HepG2 (cell line): ENCODE results near the gene LCN1. TPM values are rescaled to one million over a fixed set of nuclear protein-coding genes. Genes with fewer than 3 reads are reported as not detected.

ENCODE experiments used
- ARNTL ChIP-seq: sonication (generic); formaldehyde crosslinking; IDR thresholded peaks from 2 replicates; pipeline ENCODE4 v1.4.0; 2020; ENCODE audit warnings: mild to moderate bottlenecking, missing genetic modification reagents
- ATF2 ChIP-seq: sonication (generic); formaldehyde crosslinking; IDR thresholded peaks from 2 replicates; pipeline ENCODE4 v1.4.0; 2020; ENCODE audit warnings: missing genetic modification reagents
- FIP1L1 ChIP-seq: fragments of 200-400 bp; formaldehyde crosslinking; IDR thresholded peaks from 2 replicates; pipeline ENCODE4 v1.6.1; 2018; ENCODE audit warnings: low read depth, mild to moderate bottlenecking, low read length, moderate library complexity, borderline replicate concordance; ENCODE audit not compliant: insufficient read depth
- HIVEP1 ChIP-seq: sonication (generic); formaldehyde crosslinking; IDR thresholded peaks from 2 replicates; pipeline ENCODE4 v1.4.0; 2020; ENCODE audit warnings: mild to moderate bottlenecking, missing genetic modification reagents
- HOXA3 ChIP-seq: sonication (generic); formaldehyde crosslinking; IDR thresholded peaks from 2 replicates; pipeline ENCODE4 v1.5.0; 2020; ENCODE audit warnings: missing genetic modification reagents
- LCORL ChIP-seq, 2 experiments: fragments of 450-650 bp in 1 of 2; sonication (generic) in 1 of 2; formaldehyde crosslinking in 1 of 2; IDR thresholded peaks; 2 replicates each; pipeline versions ENCODE4 v1.5.0 to v1.6.1; 2017 to 2020; ENCODE audit warnings: antibody characterized with exemption in 1 of 2, missing genetic modification reagents in 1 of 2
- MIER3 ChIP-seq: IDR thresholded peaks from 2 replicates; pipeline ENCODE4 v1.6.1; 2016; ENCODE audit warnings: missing compliant biosample characterization, borderline replicate concordance
- MTF1 ChIP-seq: sonication (generic); formaldehyde crosslinking; IDR thresholded peaks from 2 replicates; pipeline ENCODE4 v1.5.0; 2020; ENCODE audit warnings: missing genetic modification reagents
- NFIC ChIP-seq: IDR thresholded peaks from 2 replicates; pipeline ENCODE4 v1.6.1; 2012; ENCODE audit warnings: mild to moderate bottlenecking, low read length, inconsistent platforms
- PATZ1 ChIP-seq: sonication (generic); formaldehyde crosslinking; IDR thresholded peaks from 2 replicates; pipeline ENCODE4 v1.4.0; 2020; ENCODE audit warnings: missing genetic modification reagents
- PTBP1 ChIP-seq: fragments of 200-400 bp; formaldehyde crosslinking; IDR thresholded peaks from 2 replicates; pipeline ENCODE4 v1.6.1; 2018; ENCODE audit warnings: low read length, low read depth; ENCODE audit not compliant: poor library complexity, severe bottlenecking
- RAD51 ChIP-seq: fragments of 450-650 bp; IDR thresholded peaks from 2 replicates; pipeline ENCODE4 v1.6.1; 2016; ENCODE audit warnings: borderline replicate concordance
- REPIN1 ChIP-seq: sonication (generic); formaldehyde crosslinking; IDR thresholded peaks from 2 replicates; pipeline ENCODE4 v1.8.0; 2022; ENCODE audit warnings: missing genetic modification reagents, low read depth, mild to moderate bottlenecking, borderline replicate concordance
- UBTF ChIP-seq: sonication (generic); formaldehyde crosslinking; IDR thresholded peaks from 2 replicates; pipeline ENCODE4 v1.4.0; 2020; ENCODE audit warnings: mild to moderate bottlenecking, missing genetic modification reagents
- YY1 ChIP-seq: IDR thresholded peaks from 2 replicates; pipeline ENCODE4 v1.6.1; 2011; ENCODE audit warnings: low read length, low read depth, moderate library complexity, mild to moderate bottlenecking; ENCODE audit not compliant: insufficient read depth, insufficient replicate concordance
- ZNF121 ChIP-seq: sonication (generic); formaldehyde crosslinking; IDR thresholded peaks from 2 replicates; pipeline ENCODE4 v1.5.0; 2020; ENCODE audit warnings: mild to moderate bottlenecking, missing genetic modification reagents
- ZNF232 ChIP-seq: sonication (generic); formaldehyde crosslinking; IDR thresholded peaks from 2 replicates; pipeline ENCODE4 v1.4.0; 2020; ENCODE audit warnings: missing genetic modification reagents, borderline replicate concordance
- ZNF431 ChIP-seq: sonication (generic); formaldehyde crosslinking; IDR thresholded peaks from 2 replicates; pipeline ENCODE4 v1.9.0; 2022; ENCODE audit warnings: missing genetic modification reagents, low read depth, mild to moderate bottlenecking, borderline replicate concordance
- polyA plus RNA-seq, 8 experiments: library from polyadenylated mRNA; depleted of rRNA in 3 of 8; stranded (reverse) in 7 of 8; unstranded in 1 of 8; fragments of >200 nt; fragmentation: Illumina TruSeq in 4 of 8; extraction: Trizol in 4 of 8; gene quantifications; 2 replicates each; pipeline versions ENCODE4 v1.2.1 to v1.2.3, GENCODE V29; 2011 to 2016; ENCODE audit warnings: low read depth in 4 of 8, missing spikeins in 1 of 8, mixed read lengths in 1 of 8; ENCODE audit not compliant: insufficient read depth in 1 of 8
- total RNA-seq, 5 experiments: library from RNA; depleted of rRNA; stranded (reverse); fragments of >200 nt; fragmentation: Illumina TruSeq; extraction: Trizol; gene quantifications; 2 replicates each; pipeline ENCODE4 v1.2.3, GENCODE V29; 2016; ENCODE audit warnings: low read depth in 1 of 5
- TF ChIP-seq, protein P1 (sequence below): sonication (generic); formaldehyde crosslinking; IDR thresholded peaks from 2 replicates; pipeline ENCODE4 v1.5.1; 2020; ENCODE audit warnings: mild to moderate bottlenecking, moderate library complexity, missing genetic modification reagents
- TF ChIP-seq, protein P2 (sequence below): sonication (generic); formaldehyde crosslinking; IDR thresholded peaks from 2 replicates; pipeline ENCODE4 v1.4.0; 2020; ENCODE audit warnings: mild to moderate bottlenecking, missing genetic modification reagents

LCN1 gene
- total and polyA plus RNA-seq, 2 of the 13 experiments (the other 11 are each of a cell fraction or from before 2014, with no cell fraction given), result not detected

DNA sequence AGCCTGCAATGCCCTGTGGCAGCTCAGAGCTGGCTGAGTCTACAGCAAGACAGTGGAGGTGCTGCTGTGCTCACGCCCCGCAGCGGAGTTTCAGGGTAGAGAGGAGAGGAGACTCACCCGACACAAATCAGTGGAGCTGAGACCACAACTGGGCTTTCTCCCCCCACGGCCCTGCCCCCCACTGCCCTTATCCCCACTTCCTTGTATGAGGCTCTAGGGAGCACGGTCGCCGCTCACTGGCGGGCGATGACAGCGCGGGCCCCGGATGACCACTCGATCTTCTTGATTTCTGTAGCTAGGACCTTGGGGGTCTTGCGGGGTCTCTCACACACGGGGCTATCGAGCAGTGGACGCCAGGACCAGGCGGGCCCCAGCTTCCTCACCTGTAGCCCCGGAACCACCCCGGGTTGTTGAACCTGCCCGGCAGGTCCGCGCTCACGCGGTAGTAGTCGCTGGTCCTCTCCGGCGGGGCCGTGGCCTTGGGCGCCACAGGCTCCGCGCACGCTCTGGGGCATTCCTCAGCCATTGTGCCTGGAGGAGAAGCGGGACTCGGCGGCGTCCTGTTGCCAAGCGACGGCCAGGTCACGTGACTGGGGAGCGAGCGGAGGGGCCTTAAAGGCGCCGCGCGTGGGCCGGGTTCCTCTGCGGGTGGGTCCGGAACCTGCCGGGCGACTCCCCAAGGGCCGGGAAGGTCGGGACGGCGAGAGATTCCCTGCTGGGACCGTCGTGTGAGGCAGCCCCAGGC is 21.7 kb upstream of the LCN1 start (continued):
- no peak for TF ChIP-seq FIP1L1
- TF ChIP-seq HIVEP1 (CRISPR knock-in tag), result peak; percentile 81
- TF ChIP-seq ZNF431 (CRISPR knock-in tag), result no peak
- TF ChIP-seq UBTF, result peak; percentile 83
- TF ChIP-seq, protein P1, sequence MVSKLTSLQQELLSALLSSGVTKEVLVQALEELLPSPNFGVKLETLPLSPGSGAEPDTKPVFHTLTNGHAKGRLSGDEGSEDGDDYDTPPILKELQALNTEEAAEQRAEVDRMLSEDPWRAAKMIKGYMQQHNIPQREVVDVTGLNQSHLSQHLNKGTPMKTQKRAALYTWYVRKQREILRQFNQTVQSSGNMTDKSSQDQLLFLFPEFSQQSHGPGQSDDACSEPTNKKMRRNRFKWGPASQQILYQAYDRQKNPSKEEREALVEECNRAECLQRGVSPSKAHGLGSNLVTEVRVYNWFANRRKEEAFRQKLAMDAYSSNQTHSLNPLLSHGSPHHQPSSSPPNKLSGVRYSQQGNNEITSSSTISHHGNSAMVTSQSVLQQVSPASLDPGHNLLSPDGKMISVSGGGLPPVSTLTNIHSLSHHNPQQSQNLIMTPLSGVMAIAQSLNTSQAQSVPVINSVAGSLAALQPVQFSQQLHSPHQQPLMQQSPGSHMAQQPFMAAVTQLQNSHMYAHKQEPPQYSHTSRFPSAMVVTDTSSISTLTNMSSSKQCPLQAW, result no peak
- TF ChIP-seq YY1, result peak; percentile 88
- 0 out of 2 replicates have a peak, but pooled peaks have one; percentile 39 for TF ChIP-seq ZNF121 (CRISPR knock-in tag)
- TF ChIP-seq NFIC, result no peak
- TF ChIP-seq MTF1 (CRISPR knock-in tag), result no peak
- no peak for TF ChIP-seq ZNF232 (CRISPR knock-in tag)
- TF ChIP-seq ATF2 (CRISPR knock-in tag), result peak; percentile 38; the same call in 1 of the 2 replicates
- TF ChIP-seq, protein P2, sequence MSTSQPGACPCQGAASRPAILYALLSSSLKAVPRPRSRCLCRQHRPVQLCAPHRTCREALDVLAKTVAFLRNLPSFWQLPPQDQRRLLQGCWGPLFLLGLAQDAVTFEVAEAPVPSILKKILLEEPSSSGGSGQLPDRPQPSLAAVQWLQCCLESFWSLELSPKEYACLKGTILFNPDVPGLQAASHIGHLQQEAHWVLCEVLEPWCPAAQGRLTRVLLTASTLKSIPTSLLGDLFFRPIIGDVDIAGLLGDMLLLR, result 0 out of 2 replicates have a peak, but pooled peaks have one; percentile 19
- peak; percentile 53; the same call in 1 of the 2 replicates for TF ChIP-seq REPIN1 (CRISPR knock-in tag)
- TF ChIP-seq PTBP1, result peak; percentile 68
- TF ChIP-seq MIER3 (CRISPR knock-in tag), result 0 out of 2 replicates have a peak, but pooled peaks have one; percentile 31
- 0 out of 2 replicates have a peak, but pooled peaks have one; percentile 59 for TF ChIP-seq ARNTL (CRISPR knock-in tag)
- TF ChIP-seq RAD51, result peak; percentile 97
- TF ChIP-seq PATZ1 (CRISPR knock-in tag), result peak; percentile 35
- 0 out of 2 replicates have a peak, but pooled peaks have one; percentile 12 for TF ChIP-seq LCORL (IDR thresholded peaks at IDR 0.05)
- TF ChIP-seq LCORL (CRISPR knock-in tag; IDR thresholded peaks at IDR 0.05), result no peak
- TF ChIP-seq HOXA3, result peak; percentile 47; the same call in 1 of the 2 replicates
